Neural crest cell (in vitro differentiated cells): Measurements from ENCODE around the gene ARFIP1. TPM values are rescaled to one million over a fixed set of nuclear protein-coding genes. Genes with fewer than 3 reads are reported as not detected.
"Not testable (repeated sequence)": the region's sequence is repeated elsewhere in the genome, so short reads cannot be mapped to it uniquely, and the experiment has no call there.

Source experiments
- DNase-seq: peaks from one replicate; pipeline ENCODE4 v3.0.0; 2021; ENCODE audit warnings: low read depth, mixed read lengths, low spot score
- H3K27ac Mint-ChIP-seq: one replicate; pipeline ENCODE4 v1.8.0; 2021; ENCODE audit warnings: mild to moderate bottlenecking, mixed read lengths; ENCODE audit not compliant: unreplicated experiment
- H3K27me3 Mint-ChIP-seq: 2 replicates; pipeline ENCODE4 v1.8.0; 2021; ENCODE audit warnings: low read depth, mild to moderate bottlenecking, mixed read lengths
- H3K36me3 Mint-ChIP-seq: 2 replicates; pipeline ENCODE4 v1.8.0; 2021; ENCODE audit warnings: low read depth, mild to moderate bottlenecking, mixed read lengths
- H3K4me1 Mint-ChIP-seq: 2 replicates; pipeline ENCODE4 v1.8.0; 2021; ENCODE audit warnings: mixed read lengths
- H3K4me3 Mint-ChIP-seq: one replicate; pipeline ENCODE4 v1.8.0; 2021; ENCODE audit warnings: mild to moderate bottlenecking, mixed read lengths
- H3K9me3 Mint-ChIP-seq: 2 replicates; pipeline ENCODE4 v1.8.0; 2021; ENCODE audit warnings: mixed read lengths
- total RNA-seq: library from RNA; stranded (reverse); gene quantifications from 2 replicates; pipeline ENCODE4 v1.2.1, GENCODE V29; 2021
- TF ChIP-seq, protein P1 (sequence below): fragments of 200-600 bp; sonication (generic); conservative IDR thresholded peaks from 2 replicates; pipeline ENCODE4 v1.5.0; 2021; ENCODE audit warnings: antibody characterized with exemption, mild to moderate bottlenecking

The ARFIP1 gene
- total RNA-seq, 1 donor from 2014 or later = 37.4 TPM

DNA sequence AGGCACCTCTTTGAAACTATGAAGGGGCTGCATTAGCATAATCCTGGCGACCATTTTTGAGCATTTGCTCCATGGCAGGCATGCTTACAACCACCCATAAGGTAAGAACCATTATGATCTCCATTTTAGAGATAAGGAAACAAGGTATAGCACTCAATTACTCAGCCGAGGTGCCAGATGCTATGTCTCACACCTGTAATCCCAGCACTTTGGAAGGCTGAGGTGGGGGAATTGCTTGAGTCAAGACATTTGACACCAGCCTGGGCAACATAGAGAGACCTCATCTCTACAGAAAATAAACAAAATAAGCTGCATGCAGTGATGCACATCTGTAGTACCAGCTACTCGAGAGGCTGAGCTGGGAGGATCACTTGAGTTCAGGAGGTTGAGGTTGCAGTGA is 43.8 kb upstream of the ARFIP1 start:
- Mint-ChIP-seq H3K4me3 (no peak overlapping the region), H3K9me3 (no peaks in the 10 kb centered on the region), H3K36me3 (no peaks in the 10 kb centered on the region), H3K27ac (no peak overlapping the region), H3K4me1 (peaks cover 13% of the 10 kb centered on the region), H3K27me3 (no peaks in the 10 kb centered on the region)
- DNase-seq = no peak
- TF ChIP-seq, protein P1, sequence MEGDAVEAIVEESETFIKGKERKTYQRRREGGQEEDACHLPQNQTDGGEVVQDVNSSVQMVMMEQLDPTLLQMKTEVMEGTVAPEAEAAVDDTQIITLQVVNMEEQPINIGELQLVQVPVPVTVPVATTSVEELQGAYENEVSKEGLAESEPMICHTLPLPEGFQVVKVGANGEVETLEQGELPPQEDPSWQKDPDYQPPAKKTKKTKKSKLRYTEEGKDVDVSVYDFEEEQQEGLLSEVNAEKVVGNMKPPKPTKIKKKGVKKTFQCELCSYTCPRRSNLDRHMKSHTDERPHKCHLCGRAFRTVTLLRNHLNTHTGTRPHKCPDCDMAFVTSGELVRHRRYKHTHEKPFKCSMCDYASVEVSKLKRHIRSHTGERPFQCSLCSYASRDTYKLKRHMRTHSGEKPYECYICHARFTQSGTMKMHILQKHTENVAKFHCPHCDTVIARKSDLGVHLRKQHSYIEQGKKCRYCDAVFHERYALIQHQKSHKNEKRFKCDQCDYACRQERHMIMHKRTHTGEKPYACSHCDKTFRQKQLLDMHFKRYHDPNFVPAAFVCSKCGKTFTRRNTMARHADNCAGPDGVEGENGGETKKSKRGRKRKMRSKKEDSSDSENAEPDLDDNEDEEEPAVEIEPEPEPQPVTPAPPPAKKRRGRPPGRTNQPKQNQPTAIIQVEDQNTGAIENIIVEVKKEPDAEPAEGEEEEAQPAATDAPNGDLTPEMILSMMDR = no peak

DNA sequence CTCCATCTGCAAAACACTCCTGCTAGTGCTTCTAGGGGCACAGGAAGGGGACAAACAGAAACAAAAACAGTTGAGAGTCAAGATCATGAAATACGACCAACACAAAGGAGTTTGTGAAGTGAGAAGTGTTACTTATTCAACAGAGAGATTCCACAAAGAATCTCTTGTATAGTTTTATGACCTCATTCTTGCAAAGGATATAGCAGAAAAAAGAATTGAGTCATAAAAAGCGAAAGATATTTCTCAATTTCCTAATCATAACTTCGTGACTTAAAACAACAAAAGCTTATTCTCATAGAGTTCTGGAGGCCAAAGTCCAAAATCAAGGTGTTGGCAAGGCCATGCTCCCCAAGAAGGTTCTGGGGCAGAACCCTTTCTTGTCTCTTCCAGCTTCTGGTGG is 40.9 kb upstream of the ARFIP1 start:
- Mint-ChIP-seq H3K36me3 (no peaks in the 10 kb centered on the region), H3K4me3 (no peak overlapping the region), H3K27ac (peak overlapping the region; percentile 85), H3K27me3 (no peaks in the 10 kb centered on the region), H3K4me1 (peaks cover 13% of the 10 kb centered on the region), H3K9me3 (no peaks in the 10 kb centered on the region)
- no peak for DNase-seq
- TF ChIP-seq, protein P1 = no peak

DNA sequence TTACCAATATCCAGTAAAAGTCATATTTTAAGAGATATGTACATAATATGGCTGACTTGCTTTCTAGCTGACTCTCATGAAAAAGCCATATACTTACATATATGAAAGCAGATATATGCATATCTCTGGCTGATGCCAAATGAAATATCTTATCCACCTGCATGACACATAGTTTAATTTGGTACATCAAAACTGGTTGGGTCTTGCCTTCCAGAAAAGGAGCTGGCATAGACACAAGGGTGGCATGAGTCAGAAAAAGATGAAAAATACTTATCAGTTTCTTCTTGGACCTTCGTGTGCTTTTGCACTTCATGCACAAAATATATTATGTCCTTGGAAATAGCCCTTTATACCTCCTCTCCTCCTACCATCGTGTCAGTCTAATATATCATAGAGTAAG is 32.3 kb upstream of the ARFIP1 start:
- Mint-ChIP-seq H3K9me3 (peaks cover 2% of the 10 kb centered on the region), H3K4me3 (no peak overlapping the region), H3K4me1 (peaks cover 6% of the 10 kb centered on the region), H3K36me3 (no peaks in the 10 kb centered on the region), H3K27ac (no peak overlapping the region), H3K27me3 (no peaks in the 10 kb centered on the region)
- no peak for DNase-seq
- TF ChIP-seq, protein P1 = no peak

DNA sequence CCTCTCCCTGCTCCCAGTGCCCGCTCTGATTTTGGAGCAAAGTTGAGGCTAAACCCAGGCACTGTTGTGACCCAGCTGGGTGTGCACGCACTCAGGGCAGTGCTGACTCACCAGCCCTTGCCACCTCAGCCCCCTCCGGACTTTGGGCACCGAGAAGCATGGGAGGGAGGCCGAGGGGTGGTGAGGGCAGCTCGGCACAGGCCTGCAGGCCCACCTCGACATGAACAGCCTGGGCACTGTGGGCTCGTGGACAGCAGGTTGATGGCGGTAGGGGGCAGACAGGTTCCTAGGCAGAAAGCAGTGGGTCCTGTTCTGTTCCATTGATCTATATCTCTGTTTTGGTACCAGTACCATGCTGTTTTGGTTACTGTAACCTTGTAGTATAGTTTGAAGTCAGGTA is 31.1 kb upstream of the ARFIP1 start:
- Mint-ChIP-seq H3K9me3 (peaks cover 3% of the 10 kb centered on the region), H3K4me3 (no peak overlapping the region), H3K4me1 (peaks cover 6% of the 10 kb centered on the region), H3K27ac (no peak overlapping the region), H3K36me3 (no peaks in the 10 kb centered on the region), H3K27me3 (no peaks in the 10 kb centered on the region)
- DNase-seq = no peak
- TF ChIP-seq, protein P1 = no peak

DNA sequence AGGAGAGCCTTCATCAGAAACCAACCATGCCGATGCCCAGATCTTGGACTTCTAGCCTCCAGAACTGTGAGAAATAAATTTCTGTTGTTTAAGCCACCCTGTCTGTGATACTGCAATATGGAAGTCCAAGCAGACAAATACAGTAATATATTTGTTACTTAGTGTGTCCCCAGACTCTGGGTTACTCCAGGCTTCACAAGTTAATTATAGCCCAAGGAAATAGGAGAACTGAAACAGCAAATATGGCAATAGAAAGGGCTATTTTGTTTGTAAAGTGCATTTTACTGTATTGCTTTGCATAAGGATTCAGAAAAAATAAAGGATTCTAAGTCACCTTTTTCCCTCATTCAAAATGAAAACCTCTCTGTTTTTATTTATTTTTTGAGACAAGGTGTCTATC is 16.0 kb upstream of the ARFIP1 start:
- Mint-ChIP-seq H3K36me3 (peaks cover 2% of the 10 kb centered on the region), H3K27ac (peak overlapping the region; percentile 21), H3K9me3 (peaks cover 3% of the 10 kb centered on the region), H3K4me1 (peaks cover 15% of the 10 kb centered on the region), H3K4me3 (no peak overlapping the region), H3K27me3 (no peaks in the 10 kb centered on the region)
- DNase-seq = no peak
- TF ChIP-seq, protein P1 = no peak

DNA sequence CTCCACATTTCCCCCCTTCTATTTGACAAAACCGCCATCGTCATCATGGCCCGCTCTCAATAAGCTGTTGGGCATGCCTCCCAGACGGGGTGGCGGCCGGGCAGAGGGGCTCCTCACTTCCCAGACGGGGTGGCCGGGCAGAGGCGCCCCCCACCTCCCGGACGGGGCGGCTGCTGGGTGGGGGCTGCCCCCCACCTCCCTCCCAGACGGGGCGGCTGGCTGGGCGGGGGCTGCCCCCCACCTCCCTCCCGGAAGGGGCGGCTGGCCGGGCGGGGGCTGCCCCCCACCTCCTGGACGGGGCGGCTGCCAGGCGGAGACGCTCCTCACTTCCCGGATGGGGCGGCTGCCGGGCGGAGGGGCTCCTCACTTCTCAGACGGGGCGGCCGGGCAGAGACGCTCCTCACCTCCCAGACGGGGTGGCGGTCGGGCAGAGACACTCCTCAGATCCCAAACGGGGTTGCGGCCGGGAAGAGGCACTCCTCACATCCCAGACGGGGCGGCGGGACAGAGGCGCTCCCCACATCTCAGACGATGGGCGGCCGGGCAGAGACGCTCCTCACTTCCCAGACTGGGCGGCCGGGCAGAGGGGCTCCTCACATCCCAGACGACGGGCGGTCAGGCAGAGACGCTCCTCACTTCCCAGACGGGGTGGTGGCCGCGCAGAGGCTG is 14.6 kb upstream of the ARFIP1 start:
- H3K4me3 Mint-ChIP-seq, H3K36me3 Mint-ChIP-seq, H3K27me3 Mint-ChIP-seq, H3K9me3 Mint-ChIP-seq, H3K4me1 Mint-ChIP-seq, DNase-seq, H3K27ac Mint-ChIP-seq: not testable (repeated sequence)
